ENCODE measurements around the gene TNIP1.

GRCh38 chr5:151015974-151016587 is 64.8 kb downstream of the TNIP1 start:
- no peak for TF ChIP-seq CTCF (IDR thresholded peaks at IDR 0.05)
- no peak for TF ChIP-seq POLR2AphosphoS5 (IDR thresholded peaks at IDR 0.05)
- TF ChIP-seq EP300 (IDR thresholded peaks at IDR 0.05): no peak

Measured in esophagus muscularis mucosa (tissue), 4 donors.